Stimulated activated CD4-positive, alpha-beta T cell treated with anti-CD3 and anti-CD28 coated beads, TNF-alpha, amount 100 ng/mL, for 4 hours (primary cell): ENCODE measurements around the gene NAB2.

ENCODE experiments used
- DNase-seq, 3 experiments: peaks; one replicate each; pipeline ENCODE4 v3.0.0-alpha.2; 2020; ENCODE audit warnings: low read depth in 3 of 3

Gene NAB2

GRCh38 chr12:57131896-57132744 lies 43.2 kb downstream of the NAB2 start:
- no peak for DNase-seq

- DNase-seq, result no peak
These were observed 44.2 kb downstream of the NAB2 start for GRCh38 chr12:57133013-57133569.

- no peak for DNase-seq
These were observed 45.0 kb downstream of the NAB2 start for GRCh38 chr12:57133916-57134315.

GRCh38 chr12:57134949-57135348 lies 46.0 kb downstream of the NAB2 start:
- DNase-seq, result no peak

GRCh38 chr12:57135527-57136326 lies 46.8 kb downstream of the NAB2 start:
- DNase-seq, result no peak

- DNase-seq, result no peak
These were observed 49.8 kb downstream of the NAB2 start for GRCh38 chr12:57138526-57139272.

GRCh38 chr12:57139796-57140649 lies 51.1 kb downstream of the NAB2 start:
- DNase-seq, result no peak

- no peak for DNase-seq
These were observed 52.3 kb downstream of the NAB2 start for GRCh38 chr12:57141249-57141648.

- no peak for DNase-seq
These were observed 53.2 kb downstream of the NAB2 start for GRCh38 chr12:57142121-57142520.

GRCh38 chr12:57142727-57143126 lies 53.8 kb downstream of the NAB2 start:
- DNase-seq, result no peak

- no peak for DNase-seq
These were observed 54.5 kb downstream of the NAB2 start for GRCh38 chr12:57143454-57143853.
